Heart right ventricle (tissue), 16 donors: ENCODE measurements around the gene SCMH1. TPM values are rescaled to one million over a fixed set of nuclear protein-coding genes. Genes with fewer than 3 reads are reported as not detected.

Source experiments
- ATAC-seq, 8 donors: fragments of 200-7000 bp; cut with Tn5 transposase; one replicate each; pipeline ENCODE4 v1.9.1; 2020; ENCODE audit warnings: mild to moderate bottlenecking in 8 of 8, moderate library complexity in 8 of 8, moderate number of reproducible peaks in 1 of 8
- DNase-seq, 2 donors: peaks; one replicate each; pipeline ENCODE4 v3.0.0-alpha.2; 2020
- H3K27ac ChIP-seq, 10 donors: fragments of 200-600 bp; sonication (generic) in 2 of 10; one replicate each; pipeline versions ENCODE4 v1.5.0 to v1.8.0; 2020 to 2022; ENCODE audit warnings: mild to moderate bottlenecking in 3 of 10
- H3K27me3 ChIP-seq, 7 donors: fragments of 200-600 bp; one replicate each; pipeline ENCODE4 v1.8.0; 2021 to 2022; ENCODE audit warnings: mild to moderate bottlenecking in 2 of 7
- H3K36me3 ChIP-seq, 9 donors: fragments of 200-600 bp; sonication (generic) in 1 of 9; one replicate each; pipeline versions ENCODE4 v1.5.0 to v1.8.0; 2020 to 2022; ENCODE audit warnings: mild to moderate bottlenecking in 2 of 9
- H3K4me1 ChIP-seq, 9 donors: fragments of 200-600 bp; sonication (generic) in 1 of 9; one replicate each; pipeline versions ENCODE4 v1.5.0 to v1.8.0; 2020 to 2022; ENCODE audit warnings: mild to moderate bottlenecking in 4 of 9
- H3K4me3 ChIP-seq, 10 donors: fragments of 200-600 bp; sonication (generic) in 2 of 10; one replicate each; pipeline versions ENCODE4 v1.5.0 to v1.8.0; 2020 to 2022; ENCODE audit warnings: mild to moderate bottlenecking in 7 of 10, moderate library complexity in 2 of 10
- H3K9me3 ChIP-seq, 11 donors: fragments of 200-600 bp in 10 of 11; sonication (generic) in 2 of 11; one replicate each; pipeline versions ENCODE4 v1.5.0 to v1.8.0; 2013 to 2022; ENCODE audit warnings: mild to moderate bottlenecking in 2 of 11, control low read depth in 1 of 11, moderate library complexity in 1 of 11
- CTCF ChIP-seq, 9 donors: fragments of 200-600 bp; sonication (generic) in 2 of 9; IDR thresholded peaks; one replicate each; pipeline versions ENCODE4 v1.5.0 to v1.8.0; 2021 to 2022; ENCODE audit warnings: antibody characterized with exemption in 9 of 9, mild to moderate bottlenecking in 5 of 9, moderate library complexity in 1 of 9
- WGBS, 2 donors: extraction: QIAGEN DNeasy Blood & Tissue Kit; methylation state at CpG; one replicate each; pipeline ENCODE4 v1.1.7; 2013; ENCODE audit warnings: inconsistent platforms in 1 of 2; 5-methylcytosine and 5-hydroxymethylcytosine counted together
- intact Hi-C, 10 donors: fragments of 100-400 bp; cut with DNase I; formaldehyde crosslinking; loops; one replicate each; pipeline versions ENCODE4 v1.11.1 to v1.14.2; 2022
- polyA plus RNA-seq, 2 donors: library from polyadenylated mRNA; stranded (reverse); fragments of 200-250 nt; gene quantifications; one replicate each; pipeline ENCODE4 v1.2.3, GENCODE V29; 2013
- total RNA-seq, 10 donors: library from RNA; stranded (reverse); fragmentation: NEBNext Ultra II Directional in 3 of 10; extraction: Animal tissue kit (Norgen Biotek cat#: 25700) in 3 of 10; gene quantifications; one replicate each; pipeline versions ENCODE4 v1.2.1 to v1.2.4, GENCODE V29; 2021 to 2023
- donor health status: Arrhythmogenic right ventricular cardiomyopathy.
- donor health status: ischemic (EF 13 %, LVEDD 7.1; RV severe dilation, severe dysfunction).
- donor health status: healthy with polysubstance abuse.
- donor health status: DM: no; HTN: yes; CAD: no.
- donor health status: DM: no; HTN: no; CAD: no.
- donor health status: ischemic (EF 25% LVEDD 6.9; RV normal size, moderate dysfunction).
- donor health status: ischemic (EF 25% LVEDD 5.7; RV mildly dilated, moderate dysfunction).
- donor health status: healthy.
- donor health status: DM: yes; HTN: yes; CAD: no.
- donor health status: Ischemic cardiomyopathy.
- donor health status: ischemic (EF 35%, LVEDD 5.7; RV mildly dilated, moderate dysfunction).
- donor health status: nonischemic (EF 11% LVEDD 7.7; RV severe dilation, severe dysfunction).
- donor health status: DM: yes; HTN: yes; CAD: no.
- donor health status: PGD.
- donor health status: ischemic (EF 29% LVEDD 5.4; RV normal size, mild dysfunction).
- donor health status: nonischemic (EF 23%, LVEDD 6.1; RV moderate dilation, normal function).

The SCMH1 gene
- total and polyA plus RNA-seq, 12 donors = 29.6 to 53.5 (median 43.8) TPM

GRCh38 chr1:41086921-41087320 is 155.2 kb downstream of the SCMH1 start:
- peaks cover 0 to 10% (median 0%) of the 10 kb centered on the region in 9 donors for H3K36me3 ChIP-seq
- H3K9me3 ChIP-seq = no peaks in the 10 kb centered on the region
- intact Hi-C loops = no loop called here
- TF ChIP-seq CTCF (IDR thresholded peaks at IDR 0.05) = no peak
- no peak overlapping the region for H3K4me3 ChIP-seq
- no peak for ATAC-seq
- H3K27ac ChIP-seq = no peak overlapping the region
- H3K4me1 ChIP-seq = no peaks in the 10 kb centered on the region
- no peak for DNase-seq
- H3K27me3 ChIP-seq = no peaks in the 10 kb centered on the region

- H3K4me3 ChIP-seq = no peak overlapping the region
- ATAC-seq = no peak
- no peaks in the 10 kb centered on the region for H3K4me1 ChIP-seq
- peaks cover 0 to 13% (median 0%) of the 10 kb centered on the region in 11 donors for H3K9me3 ChIP-seq
- 79 to 83% methylated on average over 2 of the region's 2 CpGs for WGBS, 2 donors
- DNase-seq = no peak
- no peaks in the 10 kb centered on the region for H3K27me3 ChIP-seq
- intact Hi-C loops = no loop called here
- peaks cover 0 to 9% (median 0%) of the 10 kb centered on the region in 9 donors for H3K36me3 ChIP-seq
- no peak overlapping the region for H3K27ac ChIP-seq
- no peak for TF ChIP-seq CTCF (IDR thresholded peaks at IDR 0.05)
Measured at GRCh38 chr1:41078616-41079015, 163.5 kb downstream of the SCMH1 start.

GRCh38 chr1:41078193-41078592 is 163.9 kb downstream of the SCMH1 start:
- Histone ChIP-seq H3K27ac (no peak overlapping the region), H3K9me3 (peaks cover 0 to 13% (median 0%) of the 10 kb centered on the region in 11 donors), H3K4me3 (no peak overlapping the region), H3K4me1 (no peaks in the 10 kb centered on the region), H3K36me3 (peaks cover 0 to 10% (median 0%) of the 10 kb centered on the region in 9 donors), H3K27me3 (no peaks in the 10 kb centered on the region)
- intact Hi-C loops = no loop called here
- ATAC-seq = no peak
- WGBS, 2 donors = 98% methylated on average over 3 of the region's 3 CpGs
- no peak for DNase-seq
- TF ChIP-seq CTCF (IDR thresholded peaks at IDR 0.05) = no peak

- peaks cover 0 to 13% (median 0%) of the 10 kb centered on the region in 11 donors for H3K9me3 ChIP-seq
- no peak for ATAC-seq
Measured at GRCh38 chr1:41073971-41074370, 168.1 kb downstream of the SCMH1 start.

More at GRCh38 chr1:41073971-41074370, 168.1 kb downstream of the SCMH1 start:
- Histone ChIP-seq H3K27me3 (no peaks in the 10 kb centered on the region), H3K4me3 (no peak overlapping the region), H3K4me1 (no peaks in the 10 kb centered on the region), H3K27ac (no peak overlapping the region), H3K36me3 (peaks cover 0 to 48% (median 11%) of the 10 kb centered on the region in 9 donors)
- intact Hi-C loops = no loop called here
- no peak for TF ChIP-seq CTCF (IDR thresholded peaks at IDR 0.05)
- DNase-seq = no peak
